ENCODE data around the gene DUSP22. TPM values are rescaled to one million over a fixed set of nuclear protein-coding genes. Genes with fewer than 3 reads are reported as not detected.

The DUSP22 gene
- polyA plus RNA-seq, 1 donor, result 25.1 TPM

DNA sequence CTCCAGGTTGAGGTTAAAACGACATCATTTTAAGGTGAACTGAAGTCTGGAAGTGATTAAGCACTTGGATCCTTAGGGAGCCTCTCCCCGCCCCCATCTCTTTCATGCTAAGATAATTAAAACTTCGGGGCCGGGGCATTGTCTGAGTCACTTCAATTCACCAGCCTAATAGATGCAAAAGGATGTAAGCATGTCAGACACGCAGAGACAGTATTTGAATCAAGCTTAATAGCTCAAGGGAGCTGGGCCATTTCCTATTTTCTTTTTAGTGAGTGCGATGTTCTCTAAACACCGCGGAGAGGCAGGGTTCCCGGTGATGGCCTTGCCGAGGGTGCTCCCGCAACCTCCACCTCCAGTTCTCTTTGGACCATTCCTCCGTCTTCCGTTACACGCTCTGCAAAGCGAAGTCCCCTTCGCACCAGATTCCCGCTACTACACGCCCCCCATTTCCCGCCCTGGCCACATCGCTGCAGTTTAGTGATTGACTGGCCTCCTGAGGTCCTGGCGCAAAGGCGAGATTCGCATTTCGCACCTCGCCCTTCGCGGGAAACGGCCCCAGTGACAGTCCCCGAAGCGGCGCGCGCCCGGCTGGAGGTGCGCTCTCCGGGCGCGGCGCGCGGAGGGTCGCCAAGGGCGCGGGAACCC lies 98.7 kb downstream of the DUSP22 start:
- DNase-seq, result peak in 1 of 2 donors; percentile 22
- H3K27me3 ChIP-seq (ENCODE audit: control insufficient read depth, insufficient read depth, low read length), result peaks cover 88% of the 10 kb centered on the region
- 0% methylated on average over 3 of the region's 44 CpGs for WGBS (ENCODE audit: insufficient coverage, low lambda C conversion rate)

DNA sequence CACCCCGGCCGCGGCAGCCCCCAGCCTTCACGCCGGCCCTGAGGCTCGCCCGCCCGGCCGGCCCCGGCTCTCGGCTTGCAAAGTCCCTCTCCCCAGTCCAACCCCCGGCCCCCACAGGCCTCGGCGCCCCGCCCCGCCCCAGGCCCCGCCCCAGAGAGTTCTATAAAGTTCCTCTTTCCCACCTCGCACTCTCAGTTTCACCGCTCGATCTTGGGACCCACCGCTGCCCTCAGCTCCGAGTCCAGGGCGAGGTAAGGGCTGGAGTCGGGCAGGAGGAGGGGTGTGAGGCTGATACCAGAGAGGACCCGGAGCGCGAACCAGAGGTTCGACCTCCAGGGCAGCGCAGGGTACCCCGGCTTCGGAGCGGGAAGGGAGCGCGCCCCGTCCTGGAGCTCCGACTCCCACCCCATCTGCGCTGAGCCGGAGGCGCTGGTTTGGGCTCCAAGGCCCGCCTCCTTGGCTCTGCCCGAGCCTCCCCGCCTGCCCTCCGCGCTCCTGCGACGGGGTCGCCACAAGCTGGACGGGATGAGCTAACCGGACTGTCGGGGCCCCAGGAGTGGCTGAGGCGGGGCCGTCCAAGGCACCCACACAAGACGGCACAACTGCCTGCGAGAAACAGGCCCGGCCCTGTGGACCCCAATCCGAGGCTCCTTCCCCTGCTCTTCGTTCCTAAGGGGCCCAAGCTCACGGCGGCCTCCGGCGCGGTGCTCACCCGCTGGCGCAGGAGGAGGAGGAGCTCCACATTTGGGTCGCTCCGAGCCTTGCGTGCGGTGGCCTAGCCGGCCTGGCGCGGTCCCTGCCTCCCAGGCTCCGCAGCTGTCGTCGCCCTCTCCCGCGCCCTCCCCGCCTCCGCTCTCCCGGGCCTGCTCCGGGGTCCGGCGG lies 99.5 kb downstream of the DUSP22 start, which contains the start of gene IRF4:
Gene IRF4, plus strand, starts transcription at position 194 of the 882 bp plus-strand sequence. CDS start 1,401 bp downstream, outside the sequence.
- no peak within 1 kb of the TSS for H3K27ac ChIP-seq (ENCODE audit: low read length)
- WGBS (ENCODE audit: insufficient coverage, low lambda C conversion rate), result no CpG with 5 or more reads among the region's 82 CpGs
- no peaks in the 10 kb centered on the region for H3K36me3 ChIP-seq (ENCODE audit: control insufficient read depth, insufficient read depth, low read length)
- peaks cover 10% of the 10 kb centered on the region for H3K9me3 ChIP-seq (ENCODE audit: control insufficient read depth, low read depth, low read length)
- peak within 1 kb of the TSS; percentile 16 for H3K4me3 ChIP-seq (ENCODE audit: low read length)
- peaks cover 87% of the 10 kb centered on the region for H3K27me3 ChIP-seq (ENCODE audit: control insufficient read depth, insufficient read depth, low read length)
- H3K4me1 ChIP-seq (ENCODE audit: control insufficient read depth, insufficient read depth, low read length), result no peaks in the 10 kb centered on the region
- DNase-seq, result peak in 1 of 2 donors; percentile 19

More for the DNA sequence above, 98.7 kb downstream of the DUSP22 start:
- peaks cover 10% of the 10 kb centered on the region for H3K9me3 ChIP-seq (ENCODE audit: control insufficient read depth, low read depth, low read length)
- H3K27ac ChIP-seq (ENCODE audit: low read length), result no peak overlapping the region
- H3K36me3 ChIP-seq (ENCODE audit: control insufficient read depth, insufficient read depth, low read length), result no peaks in the 10 kb centered on the region
- H3K4me3 ChIP-seq (ENCODE audit: low read length), result no peak overlapping the region
- no peaks in the 10 kb centered on the region for H3K4me1 ChIP-seq (ENCODE audit: control insufficient read depth, insufficient read depth, low read length)

DNA sequence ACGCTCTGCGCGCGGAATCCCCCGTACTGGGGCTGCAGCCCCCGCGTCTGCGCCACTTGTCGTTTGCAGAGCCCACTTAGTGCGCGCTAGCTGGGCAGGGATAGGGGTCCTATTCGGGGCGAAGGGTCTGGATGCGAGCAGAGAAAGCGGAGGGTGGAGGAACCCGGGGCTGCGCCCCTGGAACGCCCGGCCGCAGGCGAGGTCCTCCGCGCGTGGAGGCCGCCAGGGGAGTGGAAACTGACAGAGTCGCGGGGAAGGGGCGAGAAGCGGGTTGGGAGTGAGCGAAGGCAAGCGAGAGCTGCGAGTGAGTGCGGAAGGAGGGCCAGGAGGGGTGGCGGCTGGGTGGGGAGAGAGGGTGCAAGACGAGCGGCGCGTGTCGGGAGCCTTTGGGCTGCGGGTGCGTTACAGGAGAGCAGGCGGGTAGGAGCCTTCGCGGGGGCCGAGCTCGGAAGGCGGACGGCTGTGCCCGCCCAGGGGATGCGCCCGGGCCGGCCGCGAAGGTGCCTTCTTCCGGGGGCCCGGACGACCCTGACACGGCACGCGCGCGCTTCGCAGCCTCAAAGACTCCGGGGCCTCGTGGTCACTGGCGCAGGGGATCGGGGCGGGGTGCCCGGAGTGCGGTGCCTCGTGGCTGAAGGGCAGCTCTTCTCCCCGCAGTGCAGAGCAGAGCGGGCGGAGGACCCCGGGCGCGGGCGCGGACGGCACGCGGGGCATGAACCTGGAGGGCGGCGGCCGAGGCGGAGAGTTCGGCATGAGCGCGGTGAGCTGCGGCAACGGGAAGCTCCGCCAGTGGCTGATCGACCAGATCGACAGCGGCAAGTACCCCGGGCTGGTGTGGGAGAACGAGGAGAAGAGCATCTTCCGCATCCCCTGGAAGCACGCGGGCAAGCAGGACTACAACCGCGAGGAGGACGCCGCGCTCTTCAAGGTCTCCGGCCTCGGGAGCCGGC lies 100.4 kb downstream of the DUSP22 start:
- Histone ChIP-seq H3K4me1 (ENCODE audit: control insufficient read depth, insufficient read depth, low read length) (no peaks in the 10 kb centered on the region), H3K36me3 (ENCODE audit: control insufficient read depth, insufficient read depth, low read length) (no peaks in the 10 kb centered on the region), H3K27ac (ENCODE audit: low read length) (no peak overlapping the region), H3K27me3 (ENCODE audit: control insufficient read depth, insufficient read depth, low read length) (peaks cover 85% of the 10 kb centered on the region), H3K9me3 (ENCODE audit: control insufficient read depth, low read depth, low read length) (peaks cover 10% of the 10 kb centered on the region), H3K4me3 (ENCODE audit: low read length) (no peak overlapping the region)
- DNase-seq, result peak in 1 of 2 donors; percentile 5
- no CpG with 5 or more reads among the region's 108 CpGs for WGBS (ENCODE audit: insufficient coverage, low lambda C conversion rate)

GRCh38 chr6:393391-394221 lies 101.3 kb downstream of the DUSP22 start:
- peaks cover 84% of the 10 kb centered on the region for H3K27me3 ChIP-seq (ENCODE audit: control insufficient read depth, insufficient read depth, low read length)
- DNase-seq, result peak in 1 of 2 donors; percentile 14
- H3K9me3 ChIP-seq (ENCODE audit: control insufficient read depth, low read depth, low read length), result peaks cover 10% of the 10 kb centered on the region
- H3K27ac ChIP-seq (ENCODE audit: low read length), result no peak overlapping the region
- H3K36me3 ChIP-seq (ENCODE audit: control insufficient read depth, insufficient read depth, low read length), result no peaks in the 10 kb centered on the region
- H3K4me3 ChIP-seq (ENCODE audit: low read length), result no peak overlapping the region
- no peaks in the 10 kb centered on the region for H3K4me1 ChIP-seq (ENCODE audit: control insufficient read depth, insufficient read depth, low read length)
- WGBS (ENCODE audit: insufficient coverage, low lambda C conversion rate), result 10% methylated on average over 13 of the region's 68 CpGs

DNA sequence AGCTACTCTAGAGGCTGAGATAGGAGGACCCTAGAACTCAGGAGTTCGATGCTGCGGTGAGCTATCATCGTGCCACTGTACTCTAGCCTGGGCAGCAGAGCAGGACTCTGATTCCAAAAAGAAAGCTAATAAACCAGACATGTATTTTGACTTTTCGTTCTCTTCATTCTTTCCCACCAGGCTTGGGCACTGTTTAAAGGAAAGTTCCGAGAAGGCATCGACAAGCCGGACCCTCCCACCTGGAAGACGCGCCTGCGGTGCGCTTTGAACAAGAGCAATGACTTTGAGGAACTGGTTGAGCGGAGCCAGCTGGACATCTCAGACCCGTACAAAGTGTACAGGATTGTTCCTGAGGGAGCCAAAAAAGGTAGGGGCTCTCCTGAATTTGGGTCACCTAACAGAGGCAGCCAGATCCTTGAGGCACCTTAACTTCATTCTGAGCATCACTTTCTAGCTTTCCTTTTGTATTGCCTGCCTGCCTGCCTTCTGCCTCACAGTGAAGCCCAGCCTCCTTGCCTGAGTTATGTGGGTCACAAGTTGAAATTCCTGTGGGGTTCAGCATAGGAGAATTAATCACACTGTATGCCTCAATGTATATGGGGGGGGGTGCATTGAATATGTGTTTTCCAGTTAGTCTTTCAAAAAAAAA lies 102.5 kb downstream of the DUSP22 start:
- peaks cover 87% of the 10 kb centered on the region for H3K27me3 ChIP-seq (ENCODE audit: control insufficient read depth, insufficient read depth, low read length)
- no CpG with 5 or more reads among the region's 13 CpGs for WGBS (ENCODE audit: insufficient coverage, low lambda C conversion rate)
- H3K4me1 ChIP-seq (ENCODE audit: control insufficient read depth, insufficient read depth, low read length), result no peaks in the 10 kb centered on the region
- no peaks in the 10 kb centered on the region for H3K36me3 ChIP-seq (ENCODE audit: control insufficient read depth, insufficient read depth, low read length)
- no peak overlapping the region for H3K27ac ChIP-seq (ENCODE audit: low read length)
- no peak for DNase-seq
- no peak overlapping the region for H3K4me3 ChIP-seq (ENCODE audit: low read length)
- H3K9me3 ChIP-seq (ENCODE audit: control insufficient read depth, low read depth, low read length), result peaks cover 10% of the 10 kb centered on the region

- Histone ChIP-seq H3K36me3 (ENCODE audit: control insufficient read depth, insufficient read depth, low read length) (no peaks in the 10 kb centered on the region), H3K4me1 (ENCODE audit: control insufficient read depth, insufficient read depth, low read length) (no peaks in the 10 kb centered on the region), H3K9me3 (ENCODE audit: control insufficient read depth, low read depth, low read length) (peaks cover 10% of the 10 kb centered on the region), H3K4me3 (ENCODE audit: low read length) (no peak overlapping the region), H3K27ac (ENCODE audit: low read length) (no peak overlapping the region), H3K27me3 (ENCODE audit: control insufficient read depth, insufficient read depth, low read length) (peaks cover 81% of the 10 kb centered on the region)
- WGBS (ENCODE audit: insufficient coverage, low lambda C conversion rate), result 73% methylated on average over 3 of the region's 10 CpGs
- DNase-seq, result no peak
Measured at GRCh38 chr6:395432-396125, 103.3 kb downstream of the DUSP22 start.

- no CpG with 5 or more reads among the region's 6 CpGs for WGBS (ENCODE audit: insufficient coverage, low lambda C conversion rate)
- no peaks in the 10 kb centered on the region for H3K4me1 ChIP-seq (ENCODE audit: control insufficient read depth, insufficient read depth, low read length)
- peaks cover 77% of the 10 kb centered on the region for H3K27me3 ChIP-seq (ENCODE audit: control insufficient read depth, insufficient read depth, low read length)
- no peak for DNase-seq
- H3K4me3 ChIP-seq (ENCODE audit: low read length), result no peak overlapping the region
- H3K9me3 ChIP-seq (ENCODE audit: control insufficient read depth, low read depth, low read length), result peaks cover 10% of the 10 kb centered on the region
- H3K36me3 ChIP-seq (ENCODE audit: control insufficient read depth, insufficient read depth, low read length), result no peaks in the 10 kb centered on the region
- H3K27ac ChIP-seq (ENCODE audit: low read length), result no peak overlapping the region
Measured at GRCh38 chr6:396126-396520, 103.8 kb downstream of the DUSP22 start.

DNA sequence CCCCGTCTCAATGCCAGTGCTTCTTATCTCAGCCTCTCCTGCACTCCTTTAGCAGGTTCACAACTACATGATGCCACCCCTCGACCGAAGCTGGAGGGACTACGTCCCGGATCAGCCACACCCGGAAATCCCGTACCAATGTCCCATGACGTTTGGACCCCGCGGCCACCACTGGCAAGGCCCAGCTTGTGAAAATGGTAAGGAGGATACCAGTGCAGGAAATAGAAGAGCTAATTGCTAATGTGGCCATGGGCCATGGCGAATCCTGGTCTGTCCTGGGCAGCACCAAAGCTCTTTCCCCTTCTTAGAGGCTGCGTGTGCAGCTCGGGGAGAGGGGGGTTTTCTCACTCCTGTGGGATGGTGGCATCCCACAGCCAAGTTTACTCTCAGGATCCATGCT lies 104.8 kb downstream of the DUSP22 start:
- no peak for DNase-seq
- no peak overlapping the region for H3K4me3 ChIP-seq (ENCODE audit: low read length)
- no peaks in the 10 kb centered on the region for H3K4me1 ChIP-seq (ENCODE audit: control insufficient read depth, insufficient read depth, low read length)
- H3K27me3 ChIP-seq (ENCODE audit: control insufficient read depth, insufficient read depth, low read length), result peaks cover 76% of the 10 kb centered on the region
- no peak overlapping the region for H3K27ac ChIP-seq (ENCODE audit: low read length)
- peaks cover 5% of the 10 kb centered on the region for H3K9me3 ChIP-seq (ENCODE audit: control insufficient read depth, low read depth, low read length)
- no CpG with 5 or more reads among the region's 13 CpGs for WGBS (ENCODE audit: insufficient coverage, low lambda C conversion rate)
- H3K36me3 ChIP-seq (ENCODE audit: control insufficient read depth, insufficient read depth, low read length), result no peaks in the 10 kb centered on the region

GRCh38 chr6:397604-398003 lies 105.3 kb downstream of the DUSP22 start:
- H3K4me3 ChIP-seq (ENCODE audit: low read length), result no peak overlapping the region
- H3K27ac ChIP-seq (ENCODE audit: low read length), result no peak overlapping the region
- no peak for DNase-seq
- H3K27me3 ChIP-seq (ENCODE audit: control insufficient read depth, insufficient read depth, low read length), result peaks cover 73% of the 10 kb centered on the region
- H3K36me3 ChIP-seq (ENCODE audit: control insufficient read depth, insufficient read depth, low read length), result no peaks in the 10 kb centered on the region
- H3K9me3 ChIP-seq (ENCODE audit: control insufficient read depth, low read depth, low read length), result peaks cover 1% of the 10 kb centered on the region
- H3K4me1 ChIP-seq (ENCODE audit: control insufficient read depth, insufficient read depth, low read length), result no peaks in the 10 kb centered on the region
- 67% methylated on average over 1 of the region's 5 CpGs for WGBS (ENCODE audit: insufficient coverage, low lambda C conversion rate)
